Stimulated activated CD4-positive, alpha-beta T cell treated with anti-CD3 and anti-CD28 coated beads, Interleukin-2, amount 100 ng/mL, for 24 hours (primary cell): Measurements from ENCODE around the gene AREG.
"Not testable (repeated sequence)": the region's sequence is repeated elsewhere in the genome, so short reads cannot be mapped to it uniquely, and the experiment has no call there.

Source experiments
- DNase-seq, 2 donors: peaks; one replicate each; pipeline ENCODE4 v3.0.0-alpha.2; 2020

The AREG gene, protein sequence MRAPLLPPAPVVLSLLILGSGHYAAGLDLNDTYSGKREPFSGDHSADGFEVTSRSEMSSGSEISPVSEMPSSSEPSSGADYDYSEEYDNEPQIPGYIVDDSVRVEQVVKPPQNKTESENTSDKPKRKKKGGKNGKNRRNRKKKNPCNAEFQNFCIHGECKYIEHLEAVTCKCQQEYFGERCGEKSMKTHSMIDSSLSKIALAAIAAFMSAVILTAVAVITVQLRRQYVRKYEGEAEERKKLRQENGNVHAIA

DNA sequence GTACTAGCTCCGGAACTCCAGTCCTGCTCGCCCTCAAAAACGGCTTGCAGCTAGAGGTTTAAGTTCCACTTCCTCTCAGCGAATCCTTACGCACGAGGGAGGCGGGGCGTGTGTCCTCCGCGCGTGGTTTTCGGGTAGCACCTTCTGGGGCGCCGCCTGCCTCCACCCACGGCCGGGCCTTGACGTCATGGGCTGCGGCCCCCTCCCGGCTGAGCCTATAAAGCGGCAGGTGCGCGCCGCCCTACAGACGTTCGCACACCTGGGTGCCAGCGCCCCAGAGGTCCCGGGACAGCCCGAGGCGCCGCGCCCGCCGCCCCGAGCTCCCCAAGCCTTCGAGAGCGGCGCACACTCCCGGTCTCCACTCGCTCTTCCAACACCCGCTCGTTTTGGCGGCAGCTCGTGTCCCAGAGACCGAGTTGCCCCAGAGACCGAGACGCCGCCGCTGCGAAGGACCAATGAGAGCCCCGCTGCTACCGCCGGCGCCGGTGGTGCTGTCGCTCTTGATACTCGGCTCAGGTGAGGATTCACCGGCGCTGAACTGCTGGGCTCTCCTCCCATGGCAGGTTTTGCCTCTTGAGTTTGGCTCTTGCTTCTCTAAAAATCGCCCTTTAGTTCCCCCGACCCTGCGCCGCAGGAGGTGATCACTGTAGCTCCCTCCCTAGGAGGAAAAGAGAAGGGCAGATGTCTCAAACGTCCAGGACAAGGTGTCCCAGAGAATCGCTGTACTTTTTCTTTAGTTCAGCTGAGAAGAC, at the start of gene AREG:
Gene AREG, plus strand, starts transcription at position 246 of the 752 bp plus-strand sequence. Its CDS starts 210 bp downstream, at position 456.
- DNase-seq, result peak; percentile 84 to 87

DNA sequence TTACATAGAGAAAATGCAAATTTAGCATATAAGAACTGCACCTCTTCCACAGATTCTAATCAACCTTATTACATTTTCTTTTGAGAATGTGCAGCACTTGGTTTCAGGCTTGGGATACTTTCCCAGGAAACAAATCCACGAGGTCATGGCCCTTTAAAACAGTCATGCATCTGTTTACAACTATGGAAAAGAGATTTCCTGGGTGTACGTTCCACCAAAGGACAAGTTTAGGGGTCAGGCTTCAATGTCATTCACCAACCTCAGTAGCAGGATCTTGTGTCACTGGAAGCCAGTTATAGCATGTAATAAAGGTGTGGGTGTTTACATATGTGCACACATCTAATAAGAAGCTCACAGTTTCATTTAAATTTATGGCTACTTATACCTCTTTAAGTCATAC, 49.3 kb upstream of the AREG start:
- DNase-seq, result no peak

DNA sequence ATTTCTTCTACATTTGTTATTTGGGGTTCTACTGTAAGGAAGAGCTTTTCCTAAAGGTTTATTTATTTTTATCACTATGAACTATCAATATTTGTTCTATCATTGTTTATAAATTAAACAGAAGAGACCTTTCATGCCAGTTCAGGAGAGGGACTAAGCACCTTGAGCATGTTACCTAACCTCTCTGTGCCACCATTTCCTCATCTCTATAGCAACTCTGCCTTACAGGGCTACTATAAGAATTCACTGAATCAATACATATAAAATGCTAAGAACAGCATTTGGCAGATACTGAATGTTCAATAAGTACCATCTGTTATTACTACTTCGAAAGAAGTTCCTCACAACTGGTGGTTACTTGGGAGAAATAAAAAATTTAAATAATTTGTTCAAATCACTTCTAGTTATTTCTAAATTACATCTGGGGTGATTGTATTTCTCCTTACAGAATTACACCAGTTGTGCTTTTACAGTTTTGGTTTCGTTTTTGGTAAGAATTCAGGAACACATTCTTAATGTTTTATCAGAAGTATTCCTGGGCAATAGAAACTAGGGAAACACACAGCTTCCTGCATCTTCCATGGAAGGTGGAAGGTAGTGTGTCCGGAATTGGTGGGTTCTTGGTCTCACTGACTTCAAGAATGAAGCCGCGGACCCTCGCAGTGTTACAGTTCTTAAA, 47.0 kb upstream of the AREG start:
- DNase-seq, result peak in 1 of 2 donors; percentile 22

DNA sequence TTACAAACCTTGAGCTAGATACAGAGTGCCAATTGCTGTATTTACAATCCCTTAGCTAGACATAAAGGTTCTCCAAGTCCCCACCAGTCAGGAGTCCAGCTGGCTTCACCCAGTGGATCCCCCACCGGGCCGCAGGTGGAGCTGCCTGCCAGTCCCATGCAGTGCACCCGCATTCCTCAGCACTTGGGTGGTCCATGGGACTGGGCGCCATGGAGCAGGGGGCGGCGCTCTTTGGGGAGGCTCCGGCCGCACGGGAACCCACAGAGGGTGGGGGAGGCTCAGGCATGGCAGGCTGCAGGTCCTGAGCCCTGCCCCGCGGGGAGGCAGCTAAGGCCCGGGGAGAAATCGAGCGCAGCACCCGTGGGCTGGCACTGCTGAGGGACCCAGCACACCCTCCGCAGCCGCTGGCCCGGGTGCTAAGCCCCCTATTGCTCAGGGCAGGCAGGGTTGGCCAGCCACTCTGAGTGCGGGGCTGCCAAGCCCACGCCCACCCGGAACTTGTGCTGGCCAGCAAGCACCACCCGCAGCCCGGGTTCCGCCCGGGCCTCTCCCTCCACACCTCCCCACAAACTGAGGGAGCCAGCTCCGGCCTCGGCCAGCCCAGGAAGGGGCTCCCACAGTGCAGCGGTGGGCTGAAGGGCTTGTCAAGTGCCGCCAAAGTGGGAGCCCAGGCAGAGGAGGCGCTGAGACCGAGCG, 45.9 kb upstream of the AREG start:
- DNase-seq, result not testable (repeated sequence)

DNA sequence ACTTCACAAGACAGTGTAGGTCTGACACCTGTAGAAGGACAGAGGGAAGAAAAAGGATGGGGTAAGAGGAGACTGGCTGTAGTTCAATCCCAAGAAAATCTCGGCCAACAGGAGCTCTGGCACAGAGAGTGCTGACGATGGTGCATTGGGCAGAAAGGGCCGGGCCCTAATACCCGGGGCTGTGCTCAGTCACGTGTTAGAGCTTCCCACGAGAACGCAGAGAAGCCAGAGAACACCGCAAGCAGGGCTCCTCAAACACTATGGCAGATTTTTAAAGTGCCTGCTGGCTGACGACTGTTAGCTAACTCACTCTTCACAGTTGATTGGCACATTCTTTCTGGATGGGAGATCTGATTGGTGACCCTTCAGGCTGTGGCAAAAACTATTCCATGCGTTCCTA, 44.5 kb upstream of the AREG start:
- DNase-seq, result no peak

DNA sequence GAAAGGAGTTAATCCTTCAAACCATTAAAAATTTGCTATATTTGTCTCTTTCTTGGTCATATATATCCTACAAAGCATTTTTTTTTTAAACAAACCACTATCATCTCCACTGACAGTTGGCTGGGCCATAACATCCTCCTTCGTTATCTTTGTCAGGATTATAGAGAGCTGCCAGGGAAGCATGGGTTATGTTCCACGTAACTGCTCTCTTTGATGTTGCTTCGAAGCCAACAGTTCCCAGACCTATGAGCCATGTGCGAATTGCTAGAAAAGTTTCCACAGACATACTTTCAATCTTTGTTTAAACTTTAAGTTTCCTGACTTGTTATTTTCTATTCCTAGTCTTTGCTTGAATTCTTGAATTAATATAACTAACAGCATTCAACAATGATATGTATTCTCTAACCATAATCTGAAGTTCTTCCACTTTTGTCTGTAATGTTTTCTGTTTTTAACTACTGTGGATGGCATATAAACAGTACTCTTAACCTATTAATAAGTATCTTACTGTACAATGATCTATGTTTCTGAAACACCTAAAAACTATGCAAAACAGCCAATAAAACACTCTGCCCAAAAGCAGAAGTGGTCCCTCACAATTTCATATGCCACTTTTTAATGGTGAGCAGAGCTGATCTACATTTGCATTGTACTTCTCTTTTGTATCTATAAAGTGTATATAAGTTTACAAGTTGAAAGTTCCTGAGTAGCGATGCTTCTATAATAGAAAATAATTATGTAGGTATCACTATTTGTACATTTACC, 42.1 kb upstream of the AREG start:
- no peak for DNase-seq

DNA sequence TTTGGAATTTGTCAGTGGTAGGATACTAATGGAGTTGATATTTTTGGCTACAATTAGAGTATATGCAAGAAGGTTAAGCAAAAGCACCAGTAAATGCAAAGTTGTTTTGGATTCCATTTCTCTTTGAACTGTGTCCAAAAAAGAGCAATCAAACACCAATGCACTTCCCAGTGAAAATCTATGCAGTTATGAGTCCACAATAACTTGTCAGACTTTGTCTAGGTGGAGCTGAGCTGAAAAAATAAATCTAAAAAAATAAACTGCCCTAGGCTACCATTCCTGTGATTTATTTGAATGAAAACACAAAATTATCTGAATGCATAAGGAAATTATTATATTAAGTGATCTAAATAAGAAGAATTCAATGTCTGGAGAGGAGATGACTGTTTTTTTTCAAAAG, 37.0 kb upstream of the AREG start:
- DNase-seq, result no peak

DNA sequence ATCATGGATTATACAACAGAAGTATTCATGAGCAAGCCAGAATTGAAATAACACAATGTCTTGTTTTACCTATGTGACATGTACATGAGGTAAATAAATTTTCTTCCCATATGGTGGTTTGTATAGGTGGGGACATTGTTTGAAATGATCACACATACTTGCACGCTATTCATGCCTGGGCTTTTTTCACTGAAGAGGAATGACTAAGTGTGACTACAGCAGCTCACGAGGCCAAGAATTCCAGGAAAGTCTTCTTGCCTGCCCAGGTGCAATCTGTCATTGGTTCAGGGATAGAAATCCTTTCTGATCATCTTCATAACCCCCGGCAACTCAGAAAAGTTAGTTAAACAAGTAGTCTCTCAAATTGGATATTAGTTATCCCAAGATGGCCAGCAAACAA, 36.3 kb upstream of the AREG start:
- DNase-seq, result no peak

DNA sequence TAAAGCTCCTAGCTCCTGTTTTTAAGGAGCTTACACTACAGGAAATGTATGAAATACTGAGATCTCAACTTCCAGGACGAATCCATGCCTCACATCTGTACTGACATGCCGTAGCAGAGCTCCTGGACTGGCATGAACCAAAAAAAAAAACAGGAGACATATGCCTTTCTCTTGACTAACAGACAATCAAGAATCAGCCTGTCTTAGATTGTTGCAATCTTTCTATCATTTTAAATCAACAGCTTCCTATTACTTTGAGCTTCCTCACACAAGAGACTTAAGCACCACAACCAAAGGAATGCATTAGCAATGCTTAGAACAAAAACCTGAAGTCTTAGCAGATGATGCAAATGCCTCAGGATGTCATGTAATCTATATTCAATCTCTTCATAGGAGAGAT, 34.7 kb upstream of the AREG start:
- no peak for DNase-seq

DNA sequence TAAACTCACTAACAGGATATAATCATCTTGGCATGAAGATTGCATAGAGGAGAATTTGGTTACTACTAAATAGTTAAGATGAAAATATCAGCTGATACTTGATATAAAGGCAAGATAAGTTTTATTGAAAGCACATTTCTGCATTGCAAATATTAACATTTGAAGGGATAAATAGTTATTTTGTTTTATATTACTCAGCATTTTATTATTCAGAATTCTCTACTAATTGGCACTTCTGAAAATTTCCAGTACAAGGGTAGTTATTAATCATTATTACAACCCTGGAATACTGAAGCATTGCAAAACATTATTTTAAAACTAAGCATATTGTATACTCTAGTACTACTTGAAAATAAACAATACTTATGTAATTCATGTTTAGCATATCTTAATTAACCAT, 32.7 kb upstream of the AREG start:
- DNase-seq, result no peak

DNA sequence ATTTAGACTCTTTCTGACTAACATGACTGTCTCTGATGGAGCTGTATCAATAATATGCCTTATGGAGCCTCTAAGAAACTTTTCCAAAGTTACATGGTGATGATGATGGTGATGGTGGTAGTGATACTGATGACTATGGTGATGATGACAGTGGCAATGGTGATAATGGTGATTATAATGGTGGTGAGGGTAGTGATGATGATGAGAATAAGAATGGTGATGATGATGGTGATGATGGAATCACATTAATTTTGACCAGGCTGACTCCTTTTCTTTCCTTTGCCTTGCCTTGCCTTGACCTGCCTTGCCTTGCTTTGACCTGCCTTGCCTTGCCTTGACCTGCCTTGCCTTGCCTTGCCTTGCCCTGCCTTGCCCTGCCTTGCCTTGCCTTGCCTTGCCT, 31.7 kb upstream of the AREG start:
- no peak for DNase-seq

DNA sequence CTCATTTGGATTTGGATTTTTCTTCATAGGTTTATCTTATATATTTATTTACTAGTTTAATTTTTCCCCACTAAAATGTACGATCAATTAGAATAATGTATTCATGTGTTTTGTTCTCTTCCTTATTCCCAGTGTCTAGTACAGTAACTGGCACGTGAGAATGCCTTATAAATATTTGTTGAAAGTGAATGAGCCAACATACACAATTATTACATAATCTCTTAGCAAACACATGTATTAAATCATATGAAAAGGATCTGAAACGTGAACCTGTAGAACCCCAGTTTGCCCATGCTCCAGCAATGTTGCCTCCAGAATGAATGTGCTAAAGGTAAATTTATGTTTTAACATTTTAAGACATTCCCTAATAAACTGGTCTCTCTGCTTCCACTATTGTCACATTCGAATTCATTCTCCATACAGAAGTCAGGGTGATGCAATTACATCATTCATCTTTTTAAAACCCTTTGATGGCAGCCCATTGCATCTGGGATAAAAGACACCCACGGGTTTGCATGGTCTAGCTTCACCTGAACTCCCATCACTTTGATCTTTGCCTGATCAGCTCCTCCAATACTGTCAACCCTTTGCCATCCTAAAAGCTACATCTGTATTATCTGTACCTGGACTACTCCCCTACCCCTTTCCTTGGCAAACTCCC, 30.7 kb upstream of the AREG start:
- DNase-seq, result no peak

DNA sequence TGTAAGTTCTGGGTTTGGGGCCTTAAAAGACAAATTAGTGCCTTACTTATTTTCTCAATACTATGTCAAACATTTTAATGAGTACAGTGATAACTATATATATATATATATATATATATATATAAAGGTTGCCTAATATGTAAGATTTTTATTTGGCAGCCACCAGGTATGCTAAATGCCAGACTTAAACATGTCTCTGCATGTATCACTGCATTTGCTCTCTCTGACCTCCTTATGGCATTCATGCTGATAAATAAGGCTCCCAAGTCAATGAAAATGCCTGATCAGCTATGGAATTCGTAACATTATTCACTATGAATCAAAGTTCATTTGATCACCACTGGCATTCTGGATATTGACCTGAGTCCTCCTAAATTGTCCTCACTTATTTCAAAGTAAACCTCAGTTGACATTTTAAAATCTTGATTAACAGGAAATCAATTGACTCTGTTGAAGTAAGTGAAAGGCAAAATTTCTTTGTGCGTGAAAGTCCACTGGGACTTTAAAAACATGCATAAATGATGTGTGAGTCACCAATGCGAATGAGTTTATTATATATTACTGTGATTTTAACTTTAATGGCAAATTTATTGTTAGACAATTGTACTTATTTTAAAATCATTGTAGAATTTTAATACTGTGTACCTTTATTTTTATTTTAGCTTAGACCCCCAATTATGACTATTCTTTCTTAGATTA, 29.2 kb upstream of the AREG start:
- DNase-seq, result no peak

DNA sequence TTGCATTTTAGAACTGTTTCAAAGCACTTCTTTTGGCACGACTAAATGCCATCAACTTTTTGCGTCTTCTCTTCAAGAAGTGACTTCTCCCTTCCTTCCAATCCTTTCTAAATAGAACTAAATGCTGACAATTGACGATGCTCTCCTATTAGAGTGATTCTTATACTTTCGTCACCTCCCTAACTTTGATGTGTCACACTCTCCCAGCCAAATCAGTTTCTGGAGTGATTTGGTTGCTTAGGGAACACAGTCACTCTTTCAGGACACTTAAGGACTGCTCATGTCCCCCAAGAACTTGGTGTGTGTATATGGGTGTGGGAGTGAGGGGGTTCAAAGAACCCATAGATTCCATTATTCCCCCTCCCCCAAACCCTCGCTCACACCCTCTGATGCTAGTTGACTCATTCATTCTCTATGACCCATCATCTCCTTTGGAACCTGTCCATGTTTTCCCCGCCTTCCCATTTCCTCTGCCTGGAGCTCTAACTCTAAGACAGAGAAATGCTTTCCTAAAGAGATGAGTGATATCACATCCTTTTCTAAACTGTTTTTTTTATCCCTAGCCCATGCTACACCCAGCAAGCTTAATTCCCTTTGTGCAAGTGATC, 26.8 kb upstream of the AREG start:
- DNase-seq, result no peak

DNA sequence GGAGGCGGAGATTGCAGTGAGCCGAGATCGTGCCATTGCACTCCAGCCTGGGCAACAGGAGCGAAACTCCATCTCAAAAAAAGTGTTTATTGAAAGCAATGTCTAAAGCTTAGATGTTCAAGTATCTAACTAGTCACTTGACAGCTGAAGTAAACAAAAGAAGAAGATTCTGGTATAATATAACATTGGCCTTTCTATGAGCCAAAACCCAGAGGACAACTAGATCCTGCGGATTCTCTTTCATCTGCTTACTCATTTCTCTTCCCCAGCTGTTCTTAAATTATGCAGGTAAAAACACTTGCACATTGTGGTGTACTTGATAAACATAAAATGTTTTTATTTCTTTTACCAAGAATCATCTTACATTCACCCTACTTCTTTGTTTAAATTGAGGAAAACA, 24.1 kb upstream of the AREG start:
- DNase-seq, result no peak

DNA sequence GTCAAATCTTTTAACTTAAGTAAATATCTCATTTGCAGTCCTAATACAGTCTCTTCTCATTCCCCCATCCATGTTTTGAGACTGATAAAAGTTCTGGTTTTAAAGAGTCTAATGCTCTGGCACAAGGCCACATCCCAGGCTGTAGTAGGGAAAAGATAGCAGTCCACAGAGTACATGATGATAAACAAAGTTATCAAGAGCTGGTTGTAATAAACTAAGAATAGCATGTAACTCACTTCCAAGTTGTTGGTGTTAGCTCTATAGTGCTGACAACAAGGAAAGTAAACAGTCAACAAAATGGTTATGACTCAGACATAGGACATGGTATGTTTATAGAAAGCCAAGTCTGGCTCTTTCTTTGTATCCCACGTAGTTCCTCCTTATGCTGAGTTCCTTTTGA, 21.8 kb upstream of the AREG start:
- DNase-seq, result no peak

DNA sequence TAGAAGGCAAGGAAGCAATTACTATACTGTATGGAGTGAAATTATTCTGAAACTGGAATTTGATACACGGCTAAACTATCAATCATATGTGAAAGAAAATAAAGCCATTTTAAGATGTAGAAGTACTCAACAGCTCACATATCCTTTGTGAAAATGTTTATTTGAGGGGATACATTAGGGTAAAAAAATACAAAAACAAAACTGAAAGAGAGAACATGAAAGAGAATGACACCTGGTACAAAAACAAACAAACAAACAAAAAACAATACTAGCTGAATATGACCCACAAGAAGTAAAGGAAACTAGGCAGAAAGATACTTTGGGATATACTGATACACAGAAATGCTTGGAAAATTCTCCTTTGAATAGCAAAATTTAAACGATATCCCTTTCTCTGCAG, 20.8 kb upstream of the AREG start:
- DNase-seq, result no peak

DNA sequence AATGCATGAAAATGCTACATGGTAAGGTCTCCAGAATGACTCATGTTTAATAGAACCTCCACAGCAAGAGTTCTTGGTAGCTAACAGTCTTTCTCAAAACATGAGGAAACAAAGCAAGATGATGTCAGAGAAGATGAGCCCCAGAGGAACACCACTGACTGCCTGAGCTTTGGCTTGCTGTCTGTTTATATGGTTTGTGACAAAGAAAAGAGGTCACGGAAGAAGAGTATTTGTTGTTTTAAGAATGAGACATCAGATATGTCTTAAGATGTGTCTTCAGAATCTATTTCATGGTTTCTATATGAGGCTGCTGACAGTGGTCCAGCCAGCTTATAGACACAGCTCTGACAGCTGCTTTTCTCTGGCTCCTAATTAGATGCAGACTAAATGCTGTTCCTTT, 18.8 kb upstream of the AREG start:
- no peak for DNase-seq

DNA sequence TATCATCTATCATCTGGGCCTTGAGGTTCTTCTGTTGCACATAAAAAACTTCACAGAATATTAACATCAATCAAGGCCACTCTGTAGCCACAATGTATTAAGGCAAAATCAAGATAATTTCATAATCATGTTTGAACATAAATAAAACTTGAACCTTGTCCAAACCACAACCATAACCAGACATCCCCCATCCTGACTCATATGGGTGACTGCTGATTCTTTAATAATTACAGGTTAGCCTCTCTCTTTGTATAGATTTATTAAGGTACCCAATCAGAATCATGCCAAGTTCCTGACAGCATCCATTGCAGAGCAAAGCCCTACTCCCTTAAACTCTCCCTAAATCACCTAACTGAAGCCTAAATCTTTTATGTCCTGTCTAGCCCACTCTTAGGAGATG, 16.7 kb upstream of the AREG start:
- no peak for DNase-seq

DNA sequence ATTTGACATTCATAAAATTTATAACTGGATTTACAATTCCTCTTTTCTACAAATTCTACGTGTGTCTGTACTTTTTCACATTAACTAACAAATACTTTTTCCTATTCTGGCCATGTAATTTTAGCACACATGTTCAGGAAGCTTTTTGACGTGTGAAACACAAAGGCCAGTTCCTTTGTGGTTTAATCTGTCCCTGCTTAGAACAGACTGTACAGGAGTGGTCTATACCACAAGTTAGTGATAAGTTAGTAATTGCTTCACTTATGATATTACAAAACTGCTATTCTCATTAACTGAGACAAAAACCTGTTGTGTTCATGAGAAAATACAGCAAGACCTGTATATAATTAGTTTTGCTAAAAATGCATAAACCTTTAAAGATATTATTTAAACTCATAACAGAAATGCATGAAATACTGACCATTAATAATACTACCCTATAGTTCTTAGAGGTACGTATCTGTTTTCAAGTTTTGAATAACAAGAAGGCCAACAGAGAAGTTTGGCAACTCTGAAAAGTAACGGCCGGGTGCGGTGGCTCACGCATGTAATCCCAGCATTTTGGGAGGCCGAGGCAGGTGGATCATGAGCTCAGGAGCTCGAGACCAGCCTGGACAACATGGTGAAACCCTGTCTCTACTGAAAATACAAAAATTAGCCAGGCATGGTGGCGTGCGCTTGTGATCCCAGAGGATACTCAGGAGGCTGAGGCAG, 13.7 kb upstream of the AREG start:
- no peak for DNase-seq
